GM11168 (cell line): ENCODE results near the gene NDUFA1.
"Not testable (repeated sequence)": the region's sequence is repeated elsewhere in the genome, so short reads cannot be mapped to it uniquely, and the experiment has no call there.

ENCODE experiments used
- in situ Hi-C: fragments of 300-500 bp; cut with MboI; formaldehyde crosslinking; loops from one replicate; pipeline ENCODE4 v1.12.0; 2022; ENCODE audit warnings: low sequenced_read_pairs; ENCODE audit not compliant: unreplicated experiment

Gene NDUFA1

GRCh38 chrX:119871599-119872395, at the start of gene NDUFA1, which contains the start of gene RNF113A:
Gene NDUFA1, plus strand, starts transcription at chrX:119871832. Its CDS starts 80 bp downstream, at chrX:119871912.
Gene RNF113A, minus strand, starts transcription at chrX:119871733. Its CDS starts 120 bp downstream, at chrX:119871613.
- in situ Hi-C loops, result no loop called here

- in situ Hi-C loops, result not testable (repeated sequence)
Observed at GRCh38 chrX:119824221-119824620, 47.4 kb upstream of the NDUFA1 start.

- in situ Hi-C loops, result no loop called here
Observed at GRCh38 chrX:119826399-119826959, 45.2 kb upstream of the NDUFA1 start.

GRCh38 chrX:119828446-119828845, 43.2 kb upstream of the NDUFA1 start:
- in situ Hi-C loops, result no loop called here

- in situ Hi-C loops, result no loop called here
Observed at GRCh38 chrX:119833905-119834304, 37.7 kb upstream of the NDUFA1 start.

- in situ Hi-C loops, result no loop called here
Observed at GRCh38 chrX:119852382-119853353, 19.0 kb upstream of the NDUFA1 start, which contains the start of gene UPF3B. Gene UPF3B, minus strand, starts transcription at chrX:119852963. Its CDS starts 35 bp downstream, at chrX:119852928.

DNA sequence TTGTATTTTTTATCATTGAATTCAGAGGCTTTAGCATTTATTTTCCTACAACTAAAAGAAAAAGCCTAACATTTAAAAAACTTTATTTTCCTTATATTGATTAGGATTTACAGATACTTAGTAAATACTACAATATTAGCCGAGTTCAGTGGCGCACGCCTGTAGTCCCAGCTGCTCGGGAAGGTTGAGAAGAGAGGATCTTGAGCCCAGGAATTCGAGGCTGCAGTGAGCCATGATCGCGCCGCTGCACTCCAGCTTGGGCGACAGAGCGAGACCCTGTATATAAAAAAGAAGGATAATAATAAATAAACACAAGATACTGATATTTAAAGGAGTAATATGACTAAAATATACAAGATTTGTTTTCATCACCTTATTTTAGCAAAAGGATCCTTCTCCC, 18.2 kb upstream of the NDUFA1 start:
- in situ Hi-C loops, result no loop called here

DNA sequence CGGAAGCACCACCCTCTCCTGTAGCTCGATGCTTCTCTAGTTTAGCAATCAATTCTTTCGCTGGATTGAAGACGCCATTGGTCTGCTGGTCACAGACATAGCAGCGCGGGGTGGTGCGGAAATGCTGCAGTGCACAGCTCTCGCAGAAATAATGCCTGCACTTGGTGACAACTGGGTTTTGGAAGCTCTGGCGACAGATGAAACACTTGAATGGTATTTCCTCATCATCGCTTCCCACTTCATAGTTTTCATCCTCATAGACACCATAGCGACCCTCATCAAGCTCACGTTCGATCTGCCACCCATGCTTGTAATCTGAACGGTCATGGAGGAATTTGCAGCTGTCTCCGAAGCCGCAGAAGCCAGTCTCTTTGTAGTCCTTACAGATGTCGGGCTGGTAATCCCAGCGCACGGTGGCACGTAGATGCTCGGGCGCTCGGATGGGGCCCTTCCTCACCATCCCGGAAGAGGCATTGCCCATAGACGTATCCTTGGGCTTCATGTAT, 953 bp upstream of the NDUFA1 start:
- in situ Hi-C loops, result no loop called here

GRCh38 chrX:119871245-119871598, 410 bp upstream of the NDUFA1 start:
- in situ Hi-C loops, result no loop called here

DNA sequence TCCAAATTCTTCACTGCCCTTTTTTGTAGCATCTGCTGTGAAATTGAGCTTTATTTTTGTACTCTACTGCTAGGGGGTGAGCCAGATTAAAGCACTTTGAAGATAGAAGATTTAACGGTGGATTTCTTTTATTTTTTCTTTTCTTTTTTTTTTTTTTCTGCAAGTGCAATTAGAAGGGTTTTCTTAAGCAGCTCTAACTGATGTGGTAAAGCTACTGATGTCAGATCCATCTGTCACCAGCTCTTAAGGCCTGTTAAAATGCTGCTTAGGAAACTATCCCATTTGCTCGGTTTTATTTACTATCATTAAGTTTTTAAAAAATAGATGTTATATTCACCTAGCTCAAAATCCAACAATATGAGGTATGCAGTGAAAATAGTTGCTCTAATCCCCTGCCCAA, 7.1 kb downstream of the NDUFA1 start:
- in situ Hi-C loops, result no loop called here

DNA sequence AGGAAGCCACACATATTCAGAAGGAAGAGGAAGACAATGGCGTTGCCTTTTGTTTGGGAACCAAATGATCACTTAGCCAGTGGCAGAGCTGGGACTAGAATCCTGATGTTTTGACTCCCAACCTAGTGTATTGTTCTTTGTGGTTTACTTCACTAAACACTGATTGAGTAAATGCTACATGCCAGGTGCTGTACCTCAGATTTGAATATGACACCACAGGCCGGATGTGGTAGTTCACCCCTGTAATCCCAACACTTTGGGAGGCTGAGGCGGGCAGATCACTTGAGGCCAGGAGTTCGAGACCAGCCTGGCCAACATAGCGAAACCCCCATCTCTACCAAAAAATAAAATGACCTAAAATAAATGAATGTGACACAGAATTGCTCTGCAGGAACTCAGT, 8.4 kb downstream of the NDUFA1 start:
- in situ Hi-C loops, result no loop called here

GRCh38 chrX:119880552-119881437, 9.2 kb downstream of the NDUFA1 start:
- in situ Hi-C loops, result no loop called here

GRCh38 chrX:119885554-119886428, 14.2 kb downstream of the NDUFA1 start:
- in situ Hi-C loops, result no loop called here

- in situ Hi-C loops, result no loop called here
Observed at GRCh38 chrX:119887721-119888425, 16.2 kb downstream of the NDUFA1 start.

DNA sequence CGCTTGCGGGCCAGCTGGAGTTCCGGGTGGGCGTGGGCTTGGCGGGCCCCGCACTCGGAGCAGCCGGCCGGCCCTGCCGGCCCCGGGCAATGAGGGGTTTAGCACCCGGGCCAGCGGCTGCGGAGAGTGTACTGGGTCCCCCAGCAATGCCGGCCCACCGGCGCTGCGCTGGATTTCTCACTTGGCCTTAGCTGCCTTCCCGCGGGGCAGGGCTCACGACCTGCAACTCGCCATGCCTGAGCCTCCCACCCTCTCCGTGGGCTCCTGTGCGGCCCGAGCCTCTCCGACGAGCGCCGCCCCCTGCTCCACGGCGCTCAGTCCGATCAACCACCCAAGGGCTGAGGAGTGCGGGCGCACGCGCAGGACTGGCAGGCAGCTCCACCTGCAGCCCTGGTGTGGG, 19.0 kb downstream of the NDUFA1 start:
- in situ Hi-C loops, result not testable (repeated sequence)

DNA sequence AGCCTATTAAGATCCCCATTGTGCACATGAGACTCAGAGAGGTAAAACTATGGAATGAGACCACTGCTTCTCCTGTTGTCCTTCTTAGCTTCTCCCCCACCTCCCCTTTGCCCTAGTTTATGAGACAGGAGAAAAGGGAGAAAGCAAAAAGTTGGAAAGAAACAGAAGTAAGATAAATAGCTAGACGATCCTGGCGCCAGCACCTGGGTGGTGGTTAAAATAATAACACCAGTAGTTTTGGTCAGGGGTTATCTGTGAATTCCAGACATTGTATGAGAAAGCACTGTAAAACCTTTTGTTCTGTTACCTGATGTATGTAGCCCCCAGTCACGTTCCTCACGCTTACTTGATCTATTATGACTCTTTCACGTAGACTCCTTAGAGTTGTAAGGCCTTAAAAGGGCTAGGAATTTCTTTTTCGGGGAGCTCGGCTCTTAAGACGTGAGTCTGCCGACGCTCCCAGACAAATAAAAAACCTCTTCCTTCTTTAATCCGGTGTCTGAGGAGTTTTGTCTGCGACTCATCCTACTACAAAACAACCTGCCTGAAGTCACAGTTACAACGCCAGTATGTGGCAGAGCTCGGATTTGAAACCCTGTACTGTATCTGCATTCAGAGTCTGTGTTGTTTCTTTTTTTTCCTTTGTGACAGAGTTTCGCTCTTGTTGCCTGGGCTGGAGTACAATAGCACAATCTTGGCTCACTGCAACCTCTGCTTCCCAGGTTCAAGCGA, 20.5 kb downstream of the NDUFA1 start:
- in situ Hi-C loops, result not testable (repeated sequence)

DNA sequence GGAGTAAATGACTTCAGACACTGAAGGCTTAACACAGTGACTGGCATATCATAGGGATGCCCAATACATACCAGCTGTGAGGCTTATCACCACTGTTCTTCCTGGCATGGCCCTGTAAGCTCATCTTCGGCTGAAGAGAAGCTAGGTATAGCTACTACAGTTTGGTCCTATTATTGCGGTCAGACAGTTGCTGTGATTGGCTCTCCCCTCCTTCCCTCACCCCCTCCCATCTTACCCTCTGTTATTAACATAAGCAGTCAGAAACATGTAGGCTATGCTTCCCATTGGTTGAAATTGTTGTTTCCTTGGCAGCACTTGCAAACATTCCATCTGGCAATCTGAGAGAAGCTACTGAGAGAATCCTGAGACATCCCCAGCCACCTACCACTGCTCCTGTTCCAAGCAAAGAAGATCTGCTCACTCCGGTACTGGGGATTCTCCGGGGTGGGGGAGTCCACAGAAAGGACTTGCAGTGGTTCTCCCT, 24.3 kb downstream of the NDUFA1 start, which contains the start of gene AKAP14:
TSS of gene AKAP14 (plus strand) at position 51 of the 484 bp plus-strand sequence. CDS start 7,331 bp downstream, outside the sequence.
- in situ Hi-C loops, result no loop called here
